ENCODE results near the gene ZNF791.

- TF ChIP-seq, protein P1, sequence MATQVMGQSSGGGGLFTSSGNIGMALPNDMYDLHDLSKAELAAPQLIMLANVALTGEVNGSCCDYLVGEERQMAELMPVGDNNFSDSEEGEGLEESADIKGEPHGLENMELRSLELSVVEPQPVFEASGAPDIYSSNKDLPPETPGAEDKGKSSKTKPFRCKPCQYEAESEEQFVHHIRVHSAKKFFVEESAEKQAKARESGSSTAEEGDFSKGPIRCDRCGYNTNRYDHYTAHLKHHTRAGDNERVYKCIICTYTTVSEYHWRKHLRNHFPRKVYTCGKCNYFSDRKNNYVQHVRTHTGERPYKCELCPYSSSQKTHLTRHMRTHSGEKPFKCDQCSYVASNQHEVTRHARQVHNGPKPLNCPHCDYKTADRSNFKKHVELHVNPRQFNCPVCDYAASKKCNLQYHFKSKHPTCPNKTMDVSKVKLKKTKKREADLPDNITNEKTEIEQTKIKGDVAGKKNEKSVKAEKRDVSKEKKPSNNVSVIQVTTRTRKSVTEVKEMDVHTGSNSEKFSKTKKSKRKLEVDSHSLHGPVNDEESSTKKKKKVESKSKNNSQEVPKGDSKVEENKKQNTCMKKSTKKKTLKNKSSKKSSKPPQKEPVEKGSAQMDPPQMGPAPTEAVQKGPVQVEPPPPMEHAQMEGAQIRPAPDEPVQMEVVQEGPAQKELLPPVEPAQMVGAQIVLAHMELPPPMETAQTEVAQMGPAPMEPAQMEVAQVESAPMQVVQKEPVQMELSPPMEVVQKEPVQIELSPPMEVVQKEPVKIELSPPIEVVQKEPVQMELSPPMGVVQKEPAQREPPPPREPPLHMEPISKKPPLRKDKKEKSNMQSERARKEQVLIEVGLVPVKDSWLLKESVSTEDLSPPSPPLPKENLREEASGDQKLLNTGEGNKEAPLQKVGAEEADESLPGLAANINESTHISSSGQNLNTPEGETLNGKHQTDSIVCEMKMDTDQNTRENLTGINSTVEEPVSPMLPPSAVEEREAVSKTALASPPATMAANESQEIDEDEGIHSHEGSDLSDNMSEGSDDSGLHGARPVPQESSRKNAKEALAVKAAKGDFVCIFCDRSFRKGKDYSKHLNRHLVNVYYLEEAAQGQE (IDR thresholded peaks at IDR 0.05; ENCODE audit: insufficient read depth in 1 of 2, low read depth in 2 of 2, low read length in 2 of 2) = no peak
- no peak for TF ChIP-seq TAF1 (IDR thresholded peaks at IDR 0.05; ENCODE audit: borderline replicate concordance, insufficient read depth, low read length)
- TF ChIP-seq POLR2AphosphoS5 (IDR thresholded peaks at IDR 0.05; ENCODE audit: low read depth, low read length) = no peak
These were observed 16.2 kb downstream of the ZNF791 start for GRCh38 chr19:12626958-12627357.

Data from PFSK-1 (cell line).